Activated CD4-positive, CD25-positive, alpha-beta regulatory T cell treated with anti-CD3 and anti-CD28 coated beads, Interleukin-2, amount 50 U/mL, for 72 hours (primary cell): ENCODE results near the gene CRYBG2.
A peak's percentile ranks its signal among the peaks of the same experiment; 100 is the strongest.
"Not testable (repeated sequence)": the region's sequence is repeated elsewhere in the genome, so short reads cannot be mapped to it uniquely, and the experiment has no call there.

Experiments
- DNase-seq: peaks from one replicate; pipeline ENCODE4 v3.0.0; 2021

The CRYBG2 gene

DNA sequence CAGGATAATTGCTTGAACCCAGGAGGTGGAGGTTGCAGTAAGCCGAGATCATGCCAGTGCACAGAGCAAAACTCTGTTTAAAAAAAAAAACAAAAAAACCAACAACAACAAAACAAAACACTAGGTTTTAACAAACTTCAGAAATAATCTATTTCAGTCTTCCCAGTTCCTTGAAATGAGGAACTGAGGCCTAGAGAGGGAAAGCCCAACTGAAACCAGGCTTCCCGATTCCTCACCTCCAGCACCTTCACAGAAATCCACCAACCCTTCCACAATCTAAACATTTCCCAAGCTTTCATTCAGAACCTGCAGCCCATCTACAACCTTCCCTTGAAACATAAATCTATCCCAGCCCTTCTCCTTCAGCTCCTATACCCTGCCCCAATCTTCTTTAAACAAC, 36.8 kb downstream of the CRYBG2 start:
- no peak for DNase-seq

DNA sequence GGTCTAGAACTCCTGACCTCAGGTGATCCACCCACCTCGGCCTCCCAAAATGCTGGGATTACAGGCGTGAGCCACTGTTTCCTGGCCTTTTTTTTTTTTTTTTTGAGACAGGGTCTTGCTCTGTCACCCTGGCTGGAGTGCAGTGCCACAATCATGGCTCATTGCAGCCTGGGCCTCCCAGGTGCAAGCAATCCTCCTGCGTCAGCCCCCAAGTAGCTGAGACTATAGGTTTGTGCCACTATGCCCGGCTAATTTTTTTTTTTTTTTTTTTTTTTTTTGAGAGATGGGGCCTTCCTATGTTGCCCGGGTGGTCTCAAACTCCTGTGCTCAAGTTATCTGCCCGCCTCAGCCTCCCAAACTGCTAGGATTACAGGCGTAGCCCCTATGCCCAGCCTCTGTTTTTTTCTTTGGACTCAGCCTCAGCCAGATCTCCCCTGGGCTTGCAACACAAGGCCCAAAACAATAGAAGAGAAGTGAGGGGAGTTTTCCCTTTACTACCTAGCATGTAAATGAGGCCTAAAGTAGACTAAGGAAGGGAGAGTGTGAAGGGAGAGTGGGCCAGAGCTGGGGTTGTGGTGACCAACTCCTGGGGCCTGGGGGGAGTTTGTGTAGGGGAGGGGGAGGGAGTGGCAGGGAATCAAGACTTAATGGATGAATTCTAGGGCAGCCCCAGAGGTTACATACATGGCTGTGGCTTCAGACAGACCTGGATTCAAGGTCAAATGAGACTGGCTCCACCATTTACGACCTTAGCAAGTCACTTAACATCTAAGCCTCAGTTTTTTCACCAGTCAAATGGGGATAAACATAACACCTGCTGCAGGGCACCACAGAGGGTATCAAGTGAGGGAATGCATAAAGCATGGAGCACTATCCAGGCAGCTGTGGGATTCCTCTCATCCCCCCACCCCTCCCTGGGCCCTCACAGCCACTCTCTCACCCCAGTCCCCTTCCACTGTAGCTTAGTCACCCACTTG, 37.8 kb downstream of the CRYBG2 start:
- no peak for DNase-seq

DNA sequence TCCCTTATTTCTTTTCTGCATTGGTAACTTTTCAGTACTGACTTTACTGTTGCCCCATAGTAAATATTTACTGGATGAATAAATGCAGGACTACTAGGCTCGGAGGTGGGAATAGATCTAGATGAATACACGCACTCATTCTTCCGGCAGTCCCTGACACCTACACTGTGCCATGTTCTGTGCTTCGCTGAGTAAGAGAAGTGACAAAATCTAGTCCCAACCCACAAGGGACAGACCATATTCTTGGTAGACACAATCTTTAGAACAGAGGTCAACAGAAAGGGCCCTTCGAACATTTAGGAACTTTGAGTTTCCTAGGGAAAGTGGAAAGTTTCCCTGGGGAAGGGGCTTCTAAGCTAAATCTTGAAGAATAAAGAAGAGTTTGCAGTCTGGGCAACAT, 39.4 kb downstream of the CRYBG2 start:
- DNase-seq = no peak

DNA sequence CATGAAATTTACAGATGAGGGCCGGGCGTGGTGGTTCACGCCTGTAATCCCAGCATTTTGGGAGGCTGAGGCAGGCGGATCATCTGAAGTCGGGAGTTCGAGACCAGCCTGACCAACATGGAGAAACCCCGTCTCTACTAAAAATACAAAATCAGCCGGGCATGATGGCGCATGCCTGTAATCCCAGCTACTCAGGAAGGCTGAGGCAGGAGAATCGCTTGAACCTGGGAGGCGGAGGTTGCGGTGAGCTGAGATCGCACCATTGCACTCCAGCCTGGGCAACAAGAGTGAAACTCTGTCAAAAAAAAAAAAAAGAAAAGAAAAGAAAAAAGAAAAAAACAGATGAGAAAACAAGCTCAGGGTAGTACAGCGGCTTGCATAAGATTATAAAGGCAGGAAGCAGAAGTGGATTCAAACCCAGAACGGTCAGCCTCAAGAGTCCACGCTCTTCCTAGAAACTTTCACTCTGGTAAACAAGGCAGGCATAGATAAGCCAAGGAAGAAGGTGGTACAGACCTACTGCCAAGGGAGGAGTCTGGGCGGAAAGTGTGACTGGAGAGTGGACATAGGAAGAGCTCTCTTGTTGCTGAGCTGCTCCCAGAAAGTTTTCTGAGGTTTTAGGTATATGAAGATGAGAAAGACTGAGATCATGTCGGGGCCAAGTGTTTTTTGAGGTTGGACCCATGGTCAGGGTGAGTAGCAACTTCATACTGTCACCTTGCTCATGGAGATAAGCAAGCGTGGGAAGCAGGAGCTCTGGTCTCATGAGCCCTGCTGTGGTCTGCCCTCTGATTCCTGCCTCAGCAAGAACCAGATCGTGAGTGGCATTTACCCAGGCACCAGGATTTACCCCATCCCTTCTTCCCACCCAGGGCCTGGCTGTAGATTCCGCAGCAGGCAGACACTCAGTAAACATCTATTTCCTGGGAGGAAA, 45.7 kb downstream of the CRYBG2 start:
- DNase-seq = not testable (repeated sequence)

DNA sequence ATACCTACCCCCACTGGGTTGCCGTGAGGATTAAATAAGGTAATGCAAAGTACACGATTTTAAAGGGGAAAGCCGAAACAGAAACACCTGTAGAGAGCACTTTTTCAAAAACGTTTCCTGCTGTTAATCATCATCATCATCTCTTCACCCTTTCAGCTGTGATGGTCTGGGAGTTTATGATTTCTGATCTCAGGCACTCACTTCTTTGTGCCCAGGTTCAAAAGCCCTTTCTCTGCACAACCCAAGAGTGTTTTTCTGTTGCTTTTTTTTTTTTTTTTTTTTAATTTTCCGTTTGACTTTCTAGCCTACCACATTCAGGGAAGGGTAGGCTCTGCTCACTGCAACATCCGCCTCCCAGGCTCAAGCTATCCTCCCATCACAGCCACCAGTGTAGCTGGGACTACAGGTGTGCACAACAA, 46.6 kb downstream of the CRYBG2 start:
- DNase-seq = no peak

DNA sequence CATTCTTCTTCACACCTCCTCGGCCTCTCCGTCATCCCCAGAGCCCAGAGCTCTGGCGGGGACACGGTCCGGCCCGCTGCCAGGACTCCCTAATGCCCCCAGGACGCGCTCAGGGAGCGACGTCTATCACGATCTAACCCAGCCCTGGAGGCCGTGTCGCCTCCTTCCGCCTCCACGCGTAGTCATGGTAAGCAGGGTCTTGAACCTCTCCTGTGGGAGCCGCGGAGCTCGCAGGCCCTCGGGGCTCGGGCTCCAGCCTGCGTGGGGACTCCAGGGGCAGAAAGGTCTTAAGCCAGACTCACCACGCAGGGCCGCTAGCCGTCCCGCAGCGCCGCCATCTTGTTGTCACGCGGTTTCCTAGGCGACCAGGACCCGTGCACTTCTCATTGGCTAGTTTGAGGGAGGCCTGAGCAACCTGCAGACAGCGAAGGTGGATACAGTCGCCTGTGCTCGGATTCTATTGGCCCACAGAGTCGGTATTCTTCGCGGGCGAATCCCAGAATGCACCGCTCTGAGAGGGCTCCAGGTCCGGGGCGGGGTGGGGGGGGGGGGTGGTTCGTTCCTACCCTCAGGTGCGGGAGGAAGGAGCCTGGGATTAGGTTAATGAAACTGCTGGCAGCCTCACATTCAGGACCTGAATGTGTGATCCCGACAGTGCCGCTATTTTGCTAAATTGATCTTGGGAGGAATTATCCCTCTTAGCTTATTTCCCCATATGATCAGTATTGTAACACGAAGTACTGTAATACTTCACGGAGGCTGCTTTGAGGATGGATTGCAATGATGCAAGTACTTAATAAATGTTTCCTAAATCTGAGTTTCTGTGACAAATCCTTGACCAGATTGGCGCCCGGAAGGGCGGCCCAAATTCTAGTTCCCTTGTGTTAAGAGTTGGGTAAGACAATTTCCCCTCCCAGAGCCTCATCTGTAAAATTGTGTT, 47.4 kb downstream of the CRYBG2 start, which contains the start of gene UBXN11:
Gene UBXN11 (minus strand): TSS at position 347 of the 940 bp plus-strand sequence. CDS start 3,753 bp downstream, outside the sequence.
- DNase-seq = peak; percentile 84

DNA sequence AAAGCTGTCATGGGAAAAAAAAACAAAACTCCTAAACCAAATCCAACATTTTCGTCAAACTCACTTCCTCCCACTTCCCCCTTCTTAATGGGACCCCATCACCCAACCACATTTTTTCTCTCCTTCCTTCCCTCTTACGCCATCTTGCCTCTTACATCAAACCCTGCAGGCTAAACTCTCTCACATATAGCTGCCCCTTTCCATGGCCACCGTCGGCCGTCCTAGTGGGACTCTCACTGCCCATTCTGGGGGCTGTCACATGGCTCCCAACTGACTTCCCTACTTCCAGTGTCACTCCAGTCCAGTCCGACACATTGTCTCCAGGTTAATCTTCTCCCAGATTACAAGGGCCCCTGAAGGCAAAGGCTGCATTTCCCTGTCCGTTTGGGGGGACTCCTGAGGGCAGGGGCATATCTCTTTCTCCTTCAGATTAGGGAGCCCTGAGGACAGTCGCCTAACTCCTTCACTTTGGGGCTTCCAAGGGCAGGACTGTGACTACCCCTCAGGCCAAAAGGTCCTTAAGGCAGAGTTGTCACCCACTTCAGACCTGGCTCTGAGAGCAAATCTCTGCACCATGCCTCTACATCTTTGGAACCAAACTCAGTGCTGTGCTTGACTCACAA, 48.2 kb downstream of the CRYBG2 start:
- no peak for DNase-seq

DNA sequence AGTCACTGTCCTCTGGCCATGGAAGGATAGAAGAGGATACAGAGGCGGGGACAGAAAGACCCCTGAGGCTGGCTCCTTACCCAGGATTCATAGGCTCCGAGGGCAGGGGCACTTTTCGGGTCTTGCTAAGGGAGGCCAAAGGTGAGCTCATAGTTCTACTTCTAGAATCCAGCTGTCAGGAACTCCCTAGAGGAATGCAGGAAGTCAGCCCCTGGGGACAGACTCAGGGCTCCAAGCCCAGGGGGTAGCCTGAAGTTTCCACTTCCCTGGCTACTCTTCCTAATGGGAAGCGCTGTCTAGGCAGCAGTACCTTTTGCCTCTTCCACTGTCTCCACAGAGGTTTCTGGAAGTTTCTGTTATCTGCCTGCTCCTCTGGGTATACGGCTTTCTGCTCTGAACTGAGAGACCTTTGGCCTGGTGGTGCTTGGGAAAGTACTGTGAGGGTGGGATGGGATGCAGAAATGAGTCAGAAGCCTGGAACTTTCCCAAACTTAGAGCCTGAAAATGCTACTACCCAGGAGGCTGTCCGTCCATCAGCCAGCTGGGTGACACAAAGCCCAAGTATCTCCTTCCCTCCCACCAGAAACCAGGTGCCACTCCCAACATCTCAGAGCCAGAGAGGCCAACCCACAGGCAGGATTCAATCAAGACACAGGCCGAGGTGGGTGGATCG, 51.1 kb downstream of the CRYBG2 start:
- no peak for DNase-seq

DNA sequence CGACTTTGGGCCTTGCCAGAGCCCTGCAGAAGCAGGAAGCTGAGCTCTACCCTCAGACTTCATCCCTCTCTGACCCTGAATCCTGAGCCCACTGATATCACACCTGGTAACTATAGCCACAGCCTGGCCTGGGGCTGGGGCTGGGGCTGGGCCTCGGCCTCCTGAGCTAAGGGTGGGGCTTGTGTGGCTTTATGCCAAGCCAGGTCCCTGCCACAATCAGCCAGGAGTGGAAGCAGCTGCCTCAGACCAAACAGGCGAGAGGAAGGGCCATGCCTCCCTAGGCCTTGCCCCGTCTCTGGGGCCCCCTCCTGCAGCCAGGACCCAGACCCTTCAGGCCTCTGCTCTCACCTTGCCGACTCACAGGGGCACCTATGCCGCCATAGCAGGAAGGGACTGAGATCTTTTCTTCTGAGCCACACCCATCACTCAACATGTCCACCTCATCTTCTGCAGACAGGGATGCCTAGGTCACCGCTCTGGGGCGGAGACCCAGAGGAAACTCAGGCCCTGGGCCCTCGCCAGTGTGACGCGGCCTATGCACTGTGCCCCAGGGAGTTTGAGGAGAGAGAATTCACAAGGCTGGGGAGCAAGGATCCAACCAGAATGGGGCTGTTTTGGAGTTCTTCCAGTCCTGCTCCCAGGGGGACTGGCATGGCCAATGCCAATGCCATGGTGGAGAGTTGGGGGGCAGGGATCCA, 53.2 kb downstream of the CRYBG2 start:
- no peak for DNase-seq

DNA sequence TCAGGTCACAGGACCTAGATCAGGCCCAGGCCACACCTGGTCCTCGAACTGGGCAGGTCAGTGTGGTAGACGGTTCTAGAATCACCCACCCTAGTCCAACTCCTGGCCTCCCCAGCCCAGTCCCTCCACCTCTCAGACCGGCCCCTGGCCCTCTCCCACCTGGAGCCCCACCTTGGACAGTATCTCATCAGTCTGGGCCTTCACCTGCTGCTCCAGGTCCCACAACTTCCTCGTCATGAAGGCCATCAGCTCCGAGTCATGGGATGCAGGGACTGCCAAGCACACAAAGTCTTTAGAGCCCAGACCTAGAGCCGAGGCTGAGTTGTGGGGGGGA, 56.2 kb downstream of the CRYBG2 start:
- no peak for DNase-seq

DNA sequence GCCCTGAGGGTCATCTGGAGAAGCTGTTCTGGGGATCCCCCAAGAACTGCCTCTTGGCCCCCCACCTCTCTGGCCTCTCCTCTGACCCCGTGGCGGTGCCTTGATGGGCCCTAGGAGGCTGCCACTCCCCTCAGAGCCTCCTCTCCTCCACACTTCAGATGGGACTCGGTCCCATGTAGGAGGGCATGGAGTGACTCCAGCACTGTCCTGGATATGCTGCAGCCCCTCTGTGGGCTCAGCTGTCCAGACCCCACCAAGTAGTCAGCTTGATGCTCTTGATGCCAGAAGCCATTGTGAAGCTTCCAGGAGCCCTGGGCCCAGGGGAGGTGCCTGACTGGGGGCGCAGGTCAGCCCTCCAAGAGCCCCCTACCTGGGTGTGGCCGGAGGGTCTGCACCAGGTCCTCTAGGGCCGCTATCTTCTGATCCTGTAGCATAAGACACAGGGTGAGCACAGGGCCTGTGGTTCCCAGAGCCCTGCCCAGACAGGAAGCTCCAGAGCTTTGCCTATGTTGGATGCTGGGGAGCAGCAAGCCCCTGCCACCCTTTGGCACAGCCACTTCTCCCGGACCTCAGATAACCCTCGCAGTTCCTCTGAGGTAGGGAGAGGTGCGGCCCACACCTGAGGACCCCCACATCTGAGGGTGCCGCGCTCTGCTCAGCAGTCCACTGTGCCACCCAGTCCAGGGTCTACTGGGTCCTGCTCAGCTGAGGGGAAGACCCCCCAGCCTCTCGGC, 56.7 kb downstream of the CRYBG2 start:
- no peak for DNase-seq

DNA sequence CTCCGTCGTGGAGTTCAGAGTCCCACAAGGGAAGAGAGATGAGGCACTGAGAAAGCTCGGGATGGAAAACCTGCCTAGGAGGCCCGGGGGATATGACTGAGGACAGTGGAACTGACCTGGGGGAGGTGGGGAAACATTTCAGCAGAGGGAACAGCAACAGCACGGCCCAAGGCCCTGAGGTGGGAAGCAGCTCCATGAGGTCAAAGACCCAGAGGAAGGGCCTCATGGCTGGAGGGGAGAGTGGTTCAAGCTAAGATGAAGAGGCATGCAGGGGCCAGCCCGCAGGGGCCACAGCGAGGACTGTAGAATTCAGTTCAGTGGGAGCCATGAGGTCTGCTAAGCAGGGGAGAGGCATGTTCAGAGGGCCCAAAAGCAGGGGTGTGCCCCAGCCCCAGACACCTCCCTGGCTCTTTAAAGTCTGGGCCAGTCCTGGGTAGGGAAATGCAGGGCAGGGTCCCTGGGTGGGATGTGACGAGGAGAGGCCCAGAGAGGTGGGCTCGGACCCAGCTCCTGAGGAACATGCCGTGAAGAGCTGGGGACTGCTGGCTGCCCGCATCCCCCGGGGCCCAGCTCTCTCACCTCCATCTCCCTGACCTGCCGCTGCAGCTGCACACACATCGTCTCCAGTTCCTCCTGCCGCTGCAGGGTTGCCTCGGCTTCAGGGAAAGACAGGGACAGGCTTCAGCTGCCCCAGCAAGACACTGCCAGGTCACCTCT, 57.4 kb downstream of the CRYBG2 start:
- no peak for DNase-seq

DNA sequence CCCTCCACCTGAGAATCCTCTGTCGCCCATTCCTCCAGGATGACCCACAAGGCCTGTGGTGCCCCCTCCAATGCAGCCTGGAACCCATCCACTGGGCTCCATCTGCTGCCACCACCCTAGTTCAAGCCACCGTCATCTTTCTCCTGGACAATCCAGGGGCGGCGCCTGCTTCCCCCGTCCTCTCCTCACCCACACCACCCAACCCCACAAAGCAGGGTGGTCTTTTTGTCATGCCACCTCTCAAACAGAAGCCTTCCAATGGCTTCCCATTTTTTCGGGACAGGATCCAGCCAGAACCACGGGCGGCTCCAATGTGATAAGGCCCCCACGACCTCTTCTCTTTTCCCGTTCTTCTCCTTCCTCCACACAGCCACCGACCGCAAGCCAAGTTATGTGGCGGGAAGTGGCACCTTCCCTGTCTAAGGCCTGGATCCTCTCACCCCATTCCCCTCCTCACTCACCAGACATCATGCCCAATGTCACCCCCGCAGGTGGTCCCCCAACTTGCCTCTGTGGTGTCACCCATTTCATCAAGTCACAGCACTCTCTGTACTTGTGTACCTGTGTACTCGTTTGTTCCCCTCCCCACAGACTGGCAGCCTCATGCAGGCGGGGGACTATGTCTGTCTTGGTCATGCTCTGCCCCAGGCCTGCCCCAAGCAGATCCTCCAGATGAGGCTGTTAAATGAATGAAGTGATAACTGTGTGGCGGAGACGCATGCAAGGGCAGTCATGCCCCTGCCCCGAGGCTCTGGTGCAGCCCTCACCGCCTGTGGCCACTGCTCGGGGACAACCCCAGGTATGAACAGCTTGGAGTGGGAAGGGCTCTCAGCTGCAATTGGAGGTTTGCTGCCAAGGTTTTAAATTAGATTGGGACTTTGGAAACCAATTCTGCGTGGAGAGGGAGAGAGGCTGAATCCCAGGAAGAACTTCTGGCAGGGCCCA, 58.5 kb downstream of the CRYBG2 start:
- DNase-seq = no peak

DNA sequence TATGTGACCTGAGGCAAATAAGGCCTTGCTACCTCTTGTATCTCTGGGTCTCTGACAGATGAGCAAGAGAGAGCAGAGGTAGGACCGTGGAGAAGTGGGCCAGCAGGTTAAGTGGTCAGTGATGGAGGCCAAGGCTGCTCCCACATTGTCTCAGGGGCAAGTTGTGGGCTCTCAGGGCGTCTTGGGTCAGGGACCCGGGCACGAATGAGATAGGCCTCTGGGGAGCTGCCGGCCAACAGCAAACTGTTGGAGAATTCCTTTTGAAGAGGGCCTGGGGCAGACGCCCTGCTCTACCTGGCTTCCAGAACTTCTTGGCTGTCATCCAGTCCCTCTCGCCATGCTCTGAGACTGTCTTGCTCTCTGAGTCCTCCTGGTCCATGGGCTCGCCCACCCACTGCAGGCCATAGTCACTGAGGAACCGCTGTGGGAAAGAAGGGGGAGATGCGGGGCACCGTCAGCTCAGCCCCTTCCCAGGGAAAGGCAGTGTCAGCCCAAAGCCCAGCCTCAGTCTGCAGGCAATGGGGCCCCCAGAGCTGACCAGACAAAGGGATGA, 59.9 kb downstream of the CRYBG2 start:
- no peak for DNase-seq

DNA sequence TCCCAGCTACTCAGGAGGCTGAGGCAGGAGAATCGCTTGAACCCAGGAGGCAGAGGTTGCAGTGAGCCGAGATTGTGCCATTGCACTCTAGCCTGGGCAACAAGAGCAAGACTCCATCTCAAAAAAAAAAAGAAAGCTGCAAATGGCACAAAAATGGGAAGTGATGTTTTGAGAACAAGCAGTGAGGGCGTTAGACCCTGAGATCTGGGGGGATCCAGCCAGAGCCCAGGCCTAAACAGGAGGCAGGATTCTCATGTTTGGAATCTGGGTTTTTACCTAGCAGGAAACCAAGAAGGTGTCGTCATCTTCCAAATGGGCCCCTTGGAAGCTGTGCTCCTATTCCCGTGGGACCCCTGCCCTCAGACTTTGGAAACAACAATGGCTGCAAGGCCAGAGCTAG, 61.2 kb downstream of the CRYBG2 start:
- DNase-seq = not testable (repeated sequence)

DNA sequence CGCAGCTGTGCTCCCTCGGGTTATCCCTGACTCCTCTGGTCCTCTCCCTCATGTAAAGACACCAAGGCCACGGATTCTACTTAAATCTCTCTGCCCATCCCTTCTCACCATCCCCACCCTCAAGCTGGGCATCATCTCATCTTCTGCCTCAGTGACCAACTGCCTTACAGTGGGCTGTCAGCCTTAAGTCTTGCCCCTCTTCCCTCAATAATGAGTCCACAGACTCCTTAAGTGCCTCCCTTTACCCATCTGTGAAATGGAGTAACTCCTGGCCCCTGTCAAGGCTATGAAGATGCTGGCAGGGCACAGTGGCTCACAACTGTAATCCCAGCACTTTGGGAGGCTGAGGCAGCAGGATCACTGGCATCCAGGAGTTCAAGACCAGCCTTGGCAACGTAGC, 62.0 kb downstream of the CRYBG2 start:
- DNase-seq = no peak

DNA sequence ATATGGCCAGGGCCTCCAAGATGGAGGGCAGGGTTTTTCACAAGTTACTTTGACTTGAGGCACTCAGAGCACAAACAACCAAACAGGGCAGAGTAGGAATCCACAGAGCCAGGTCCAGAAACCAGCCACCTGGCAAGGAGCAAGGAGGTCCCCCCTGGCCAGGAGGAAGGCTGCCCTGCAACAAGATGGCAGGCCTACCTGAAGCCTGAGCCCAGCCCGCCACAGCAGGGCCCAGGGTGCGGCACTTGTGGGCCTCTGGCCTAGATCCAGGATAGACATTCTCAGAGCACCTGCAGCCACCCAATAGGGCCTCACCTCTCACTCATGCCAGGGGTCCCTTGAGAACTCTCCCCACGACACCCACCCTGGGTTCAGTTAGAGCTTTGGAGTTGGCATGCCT, 62.5 kb downstream of the CRYBG2 start:
- no peak for DNase-seq

DNA sequence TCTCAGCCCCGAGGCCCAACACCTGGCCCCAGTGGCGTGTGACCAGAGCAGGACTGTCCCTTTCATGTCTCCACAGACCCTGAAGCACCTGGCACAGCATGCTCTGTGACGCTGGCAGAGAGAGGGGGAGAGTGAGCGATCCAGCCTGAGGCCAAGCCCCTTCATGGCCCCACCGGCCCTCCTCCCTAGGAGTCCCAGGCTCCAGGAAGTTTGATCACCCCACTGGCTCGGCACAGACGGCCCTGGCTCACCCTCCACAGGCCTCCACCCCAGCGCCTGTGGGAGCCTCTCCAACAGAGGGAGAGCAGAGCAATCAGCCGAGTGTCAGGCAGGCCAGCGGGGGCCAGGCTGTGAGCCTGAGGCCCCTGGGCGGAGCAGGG, 63.1 kb downstream of the CRYBG2 start:
- DNase-seq = no peak
